Activated CD4-positive, alpha-beta T cell treated with anti-CD3 and anti-CD28 coated beads, Interleukin-2, amount 50 U/mL, for 48 hours (primary cell): ENCODE measurements around the gene IL36B.

ENCODE experiments used
- DNase-seq, 2 experiments: peaks; one replicate each; pipeline ENCODE4 v3.0.0-alpha.2; 2020

Gene IL36B

DNA sequence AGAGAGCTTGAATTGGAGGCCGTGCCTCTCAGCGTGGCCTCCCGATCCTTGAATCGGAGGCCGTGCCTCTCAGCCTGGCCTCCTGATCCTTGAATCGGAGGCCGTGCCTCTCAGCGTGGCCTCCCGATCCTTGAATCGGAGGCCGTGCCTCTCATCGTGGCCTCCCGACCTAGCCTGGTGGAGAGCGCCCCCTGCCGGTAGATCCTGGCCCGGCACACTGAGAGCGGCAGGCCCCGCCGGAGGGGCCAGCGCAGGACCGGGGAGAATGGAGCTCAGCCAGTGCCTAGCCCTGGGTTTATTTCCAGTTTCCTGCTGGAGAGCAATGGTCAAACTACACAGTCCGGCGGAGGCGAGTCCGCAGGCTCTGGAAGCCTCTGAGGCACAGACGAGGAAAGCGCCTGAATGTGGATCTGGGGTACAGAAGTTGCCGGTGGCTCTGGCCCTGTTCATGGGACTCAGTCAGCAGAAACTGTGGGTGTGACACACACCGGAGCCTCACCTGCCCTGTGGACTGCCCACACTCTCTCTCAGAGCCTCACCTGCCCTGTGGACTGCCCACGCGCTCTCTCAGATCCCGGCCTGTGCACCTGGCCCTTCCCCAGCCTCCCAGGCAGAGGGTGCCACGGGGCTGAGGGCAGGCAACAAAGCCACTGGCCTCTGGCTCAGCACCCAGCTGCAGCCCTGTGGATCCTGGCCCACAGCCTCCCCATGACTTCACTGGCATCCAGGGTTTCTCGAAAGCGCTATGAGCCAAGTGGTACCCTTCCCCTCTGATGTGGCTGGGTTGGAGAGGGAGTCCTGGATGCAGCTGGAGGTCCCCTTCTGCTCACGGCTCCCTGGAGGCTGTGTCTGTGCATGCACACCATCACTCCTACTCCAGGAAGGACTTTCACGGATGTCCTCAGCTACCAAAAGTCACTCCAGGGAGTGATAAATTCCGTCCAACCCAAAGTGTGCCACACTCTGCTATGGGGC lies 1.5 kb downstream of the IL36B start:
- no peak for DNase-seq

DNA sequence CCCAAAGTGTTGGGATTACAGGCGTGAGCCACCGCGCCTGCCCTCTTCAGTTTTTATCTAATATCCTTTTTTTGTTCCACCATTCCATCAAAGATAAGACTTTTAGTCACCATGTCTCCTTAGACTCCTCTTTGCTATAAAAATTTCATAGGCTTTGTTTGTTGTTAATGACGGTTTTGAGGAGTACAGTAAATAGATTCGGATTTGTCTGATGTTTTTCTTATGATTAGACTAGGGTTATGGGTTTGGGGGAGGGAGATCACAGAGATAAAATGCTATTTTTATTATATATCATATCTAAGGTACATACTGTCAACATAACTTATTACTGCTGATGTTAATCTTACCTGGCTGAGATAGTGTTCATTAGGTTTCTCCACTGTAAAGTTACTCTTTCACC lies 6.2 kb downstream of the IL36B start:
- DNase-seq, result no peak

DNA sequence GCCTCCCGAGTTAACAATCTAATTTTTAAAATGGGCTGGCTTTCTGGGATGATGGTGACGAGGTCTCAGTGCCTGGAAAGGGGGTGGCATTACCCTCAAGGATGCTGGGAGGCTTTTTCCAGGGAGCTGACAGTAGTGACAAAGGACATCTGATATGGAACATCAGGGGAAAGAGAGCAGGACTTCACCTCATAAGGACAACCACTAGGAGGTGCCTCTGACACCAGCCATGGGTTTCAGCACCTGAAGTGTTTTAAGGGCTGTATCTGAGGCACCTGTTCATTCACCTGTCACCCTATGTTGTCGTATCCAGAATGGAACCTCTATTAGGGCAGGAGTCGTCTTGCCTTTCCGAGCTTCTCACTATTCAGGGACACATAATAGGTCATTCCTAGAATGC lies 10.8 kb downstream of the IL36B start:
- DNase-seq, result no peak

DNA sequence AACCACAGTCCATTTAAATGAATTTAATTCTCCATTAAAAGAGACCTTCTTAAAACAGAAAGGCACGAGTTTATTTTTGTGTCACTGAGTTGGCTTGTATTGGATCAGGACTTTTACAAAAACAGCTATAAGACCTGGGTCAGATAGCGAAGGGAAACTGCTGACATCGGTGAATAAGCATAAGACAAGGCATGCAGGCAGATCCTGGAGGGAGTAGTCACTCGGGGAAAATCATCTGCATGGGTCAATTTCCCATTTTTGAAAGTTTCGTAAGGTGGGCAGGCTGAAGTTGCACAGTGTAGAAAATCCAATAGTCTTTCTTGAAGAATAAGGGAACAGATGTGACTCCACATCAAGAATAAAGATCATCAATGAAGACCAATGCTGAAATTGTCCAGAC lies 12.9 kb downstream of the IL36B start:
- no peak for DNase-seq

DNA sequence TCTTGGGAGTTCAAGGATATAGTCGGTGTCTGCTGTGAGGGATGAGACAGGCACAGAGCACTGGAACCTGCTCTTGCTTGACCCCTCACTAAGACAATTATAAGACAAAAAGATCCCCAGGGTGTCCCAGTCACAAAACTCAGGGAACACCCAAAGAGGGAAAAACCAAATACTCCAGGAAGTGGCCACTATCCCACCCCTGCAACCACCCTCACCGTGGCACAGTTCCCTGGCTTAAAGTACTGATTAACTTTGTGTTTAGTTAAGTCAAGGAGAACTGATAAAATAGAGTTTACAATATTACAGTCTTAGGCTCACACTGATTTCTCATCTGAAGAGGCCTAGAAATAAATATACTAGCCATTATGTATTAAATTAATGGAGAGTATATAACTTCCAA lies 13.5 kb downstream of the IL36B start:
- DNase-seq, result no peak

DNA sequence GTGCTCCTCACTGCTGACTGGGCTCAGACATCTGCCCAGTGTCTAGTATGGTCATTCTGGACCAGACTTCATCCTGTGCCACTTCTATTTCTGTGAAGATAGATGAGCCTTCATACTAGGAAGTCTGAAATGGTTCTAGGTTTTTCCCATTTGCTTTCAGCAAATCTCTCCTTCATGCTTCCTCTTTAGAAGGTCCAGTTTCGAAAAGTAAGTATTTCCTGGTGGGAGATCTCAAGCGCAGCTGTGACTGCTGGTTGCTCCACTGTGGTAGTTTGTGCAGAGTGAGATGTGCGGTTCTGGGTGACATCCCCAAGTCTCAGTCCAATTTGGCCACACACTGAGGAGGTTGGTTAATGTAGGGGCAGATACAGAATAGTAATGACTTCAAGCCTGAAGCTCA lies 14.4 kb downstream of the IL36B start:
- DNase-seq, result no peak

DNA sequence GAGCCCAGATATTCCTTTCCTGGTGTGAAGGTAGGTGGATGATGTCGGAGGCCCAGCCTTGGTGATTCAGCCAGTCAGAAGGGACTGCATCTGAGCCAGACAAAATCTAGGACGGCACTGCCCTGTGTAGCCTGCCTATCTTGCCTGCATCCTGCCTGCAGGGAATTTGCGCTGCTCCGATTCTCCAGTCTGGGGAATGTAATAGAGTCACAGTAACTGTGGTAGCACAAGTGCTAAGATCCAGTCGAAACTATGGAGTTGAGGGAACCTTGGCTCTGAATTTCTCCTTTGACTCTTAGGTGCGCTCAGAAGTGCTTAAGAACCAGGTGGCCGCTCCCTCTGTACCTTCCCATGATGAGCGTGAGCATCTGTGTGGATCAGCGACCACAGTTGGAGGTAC lies 15.9 kb downstream of the IL36B start:
- DNase-seq, result no peak

DNA sequence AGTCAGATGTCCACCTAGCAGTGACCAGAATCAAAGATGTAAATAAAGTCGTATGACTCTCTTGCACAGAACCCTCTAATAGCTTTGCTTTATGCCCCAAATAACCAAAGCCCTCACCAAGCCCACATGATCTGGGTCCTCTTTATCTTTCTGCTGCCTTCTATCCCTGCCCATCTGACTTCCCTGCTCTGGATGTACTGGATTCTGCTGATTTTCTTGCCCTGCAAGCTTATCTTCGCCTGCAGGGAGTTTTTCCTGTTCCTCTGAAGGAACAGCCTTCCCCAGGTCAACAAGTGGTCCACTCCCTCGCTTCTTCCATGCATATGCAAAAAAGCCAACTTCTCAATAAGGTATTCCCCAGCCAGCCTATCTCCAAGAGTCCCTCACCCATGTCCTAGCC lies 18.7 kb downstream of the IL36B start:
- no peak for DNase-seq

DNA sequence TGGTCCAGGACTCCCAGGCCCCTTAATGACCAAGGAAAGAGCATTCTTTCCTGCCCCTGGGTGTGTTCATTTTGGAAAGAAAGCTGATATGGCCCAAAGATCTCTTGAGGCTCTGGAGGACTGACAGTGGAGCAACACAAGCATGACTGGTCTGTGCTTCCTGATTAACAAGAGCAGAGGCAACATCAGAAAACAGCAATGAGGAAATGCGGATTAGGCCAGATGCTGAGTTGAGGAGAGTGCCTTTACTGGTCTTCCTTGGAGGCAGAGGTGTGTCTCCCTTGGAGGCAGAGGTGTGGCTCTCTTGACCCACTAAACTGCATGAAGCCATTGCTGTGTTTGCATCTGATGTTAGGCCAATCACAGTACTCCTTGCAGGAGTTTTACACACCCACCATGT lies 19.9 kb downstream of the IL36B start:
- DNase-seq, result no peak

DNA sequence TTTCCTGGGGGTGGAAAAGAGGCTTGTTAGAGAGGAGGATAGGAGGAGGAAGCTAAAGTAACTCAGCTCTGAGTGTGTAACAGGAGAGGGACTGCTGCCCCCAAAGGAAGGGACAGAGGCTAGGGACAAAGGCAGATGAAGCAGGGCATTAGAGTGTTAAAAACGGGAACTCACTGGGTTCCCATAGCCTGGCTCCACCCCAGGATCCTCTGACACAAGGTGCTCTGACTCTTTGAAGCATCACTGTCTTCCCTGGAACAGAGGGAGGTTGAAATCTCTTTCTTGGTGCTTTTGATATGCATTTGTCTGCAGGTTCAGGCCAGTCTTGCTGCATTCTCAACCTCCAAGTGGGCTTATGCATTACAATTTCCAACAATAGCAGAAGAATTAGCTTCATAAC lies 24.6 kb downstream of the IL36B start:
- DNase-seq, result no peak

DNA sequence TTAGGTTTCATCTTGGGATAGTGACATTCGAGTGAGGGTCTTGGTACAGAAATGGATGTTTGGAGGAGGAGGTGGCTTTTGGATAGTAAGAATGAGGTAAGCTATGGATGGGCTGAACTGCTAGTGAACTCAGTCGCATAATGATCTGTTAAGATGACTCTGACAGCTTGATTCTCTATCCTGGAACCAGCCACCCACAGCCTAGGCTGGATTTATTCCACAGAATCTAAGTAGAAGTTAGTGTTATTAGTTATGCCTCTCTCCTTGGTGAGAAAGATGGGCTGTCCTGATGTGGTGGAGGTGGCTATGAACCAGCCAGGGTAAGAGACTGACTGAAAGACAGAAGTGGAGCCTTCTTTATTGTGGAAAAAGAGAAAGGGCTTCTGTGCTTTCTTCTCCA lies 25.0 kb downstream of the IL36B start:
- no peak for DNase-seq

DNA sequence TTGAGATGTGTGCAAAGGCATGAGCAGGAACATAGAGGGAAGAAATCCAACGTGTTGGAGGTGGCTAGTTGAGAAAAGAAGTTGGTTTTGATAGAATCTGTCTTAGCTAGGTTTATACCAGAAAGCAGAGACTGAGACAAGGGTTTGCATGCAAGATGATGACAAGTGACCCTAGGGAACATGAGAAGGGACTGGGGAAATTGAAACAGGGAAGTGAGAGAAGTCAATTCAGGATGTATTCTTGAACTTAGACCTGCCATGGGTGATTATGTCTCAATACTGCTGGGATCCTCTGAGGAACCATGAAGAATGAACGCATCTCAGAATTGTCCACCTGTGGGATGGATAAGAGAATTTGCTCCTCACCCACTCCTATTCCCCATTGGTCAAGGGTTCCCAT lies 26.9 kb downstream of the IL36B start:
- DNase-seq, result no peak

DNA sequence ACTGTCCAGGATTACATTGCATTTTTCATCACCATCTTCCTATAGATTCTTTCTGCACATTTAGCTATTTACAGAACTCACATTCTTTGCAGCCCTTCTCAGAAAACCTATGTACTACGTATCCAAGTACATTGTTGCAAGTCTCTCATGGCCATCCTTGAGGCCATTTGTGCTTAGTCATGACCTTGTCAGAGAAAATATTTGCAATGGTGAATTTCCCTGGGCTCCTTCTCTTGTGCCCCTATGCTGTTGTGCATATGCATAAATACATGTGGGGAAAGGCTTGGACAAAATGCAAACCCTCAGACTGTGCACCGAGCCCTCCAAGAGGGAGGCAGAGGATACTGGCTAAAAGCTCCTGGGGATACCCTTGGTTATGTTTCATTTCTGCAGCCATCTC lies 27.9 kb downstream of the IL36B start:
- no peak for DNase-seq

DNA sequence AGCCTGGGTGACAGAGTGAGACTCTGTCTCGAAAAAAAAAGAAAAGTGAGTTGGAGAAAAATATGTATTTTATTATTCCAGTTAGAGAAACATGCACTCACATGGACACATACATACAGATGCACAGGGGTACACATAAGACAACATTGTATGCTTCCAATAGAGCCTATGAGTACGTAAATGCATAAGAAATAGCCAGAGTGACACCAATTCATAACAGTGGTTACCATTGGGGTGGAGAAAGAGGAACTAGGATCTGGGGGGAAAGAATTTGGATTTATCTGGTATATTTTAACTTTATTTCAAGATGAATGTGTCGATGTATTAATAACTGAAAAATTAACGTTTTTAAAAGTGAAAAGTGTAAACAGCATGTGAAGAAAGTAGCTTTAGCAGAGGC lies 31.4 kb downstream of the IL36B start:
- no peak for DNase-seq

DNA sequence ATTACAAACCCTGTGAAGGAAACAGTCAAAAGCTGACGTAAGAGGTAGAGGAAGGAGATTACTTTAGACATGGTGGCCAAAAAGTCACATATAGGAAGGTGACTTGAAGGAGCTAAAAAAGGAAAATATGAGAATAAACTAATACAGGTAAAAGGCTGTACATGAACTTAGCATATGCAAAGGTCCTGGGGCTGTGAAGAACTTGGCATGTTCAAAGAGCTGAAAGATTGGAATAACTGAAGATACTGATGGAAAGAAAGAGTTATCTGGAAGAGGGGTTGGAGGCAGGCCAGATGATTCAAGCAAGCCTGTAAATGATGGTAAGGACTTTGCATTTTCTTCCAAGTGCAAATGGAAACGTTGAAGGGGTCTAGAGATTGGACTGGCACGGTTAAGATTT lies 34.2 kb downstream of the IL36B start:
- DNase-seq, result no peak

DNA sequence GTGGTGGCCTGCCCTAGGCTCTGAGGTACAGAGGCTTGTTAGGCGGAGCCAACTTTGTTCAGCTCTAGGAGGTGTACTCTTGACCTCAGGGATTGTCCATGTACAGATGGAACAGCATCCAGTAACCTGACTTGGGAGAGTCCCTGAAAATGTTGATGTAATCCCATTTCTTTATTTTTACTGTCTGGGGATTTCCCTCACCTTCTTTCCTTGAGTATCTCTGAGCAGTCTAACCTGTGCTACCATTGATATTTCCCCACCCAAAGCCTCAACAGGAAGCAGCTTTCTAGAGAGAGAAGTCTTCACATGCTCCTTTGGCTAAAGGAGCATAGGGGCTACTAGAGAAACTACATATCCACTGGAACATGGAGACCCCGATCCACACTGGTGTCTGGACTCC lies 37.0 kb downstream of the IL36B start:
- DNase-seq, result no peak

DNA sequence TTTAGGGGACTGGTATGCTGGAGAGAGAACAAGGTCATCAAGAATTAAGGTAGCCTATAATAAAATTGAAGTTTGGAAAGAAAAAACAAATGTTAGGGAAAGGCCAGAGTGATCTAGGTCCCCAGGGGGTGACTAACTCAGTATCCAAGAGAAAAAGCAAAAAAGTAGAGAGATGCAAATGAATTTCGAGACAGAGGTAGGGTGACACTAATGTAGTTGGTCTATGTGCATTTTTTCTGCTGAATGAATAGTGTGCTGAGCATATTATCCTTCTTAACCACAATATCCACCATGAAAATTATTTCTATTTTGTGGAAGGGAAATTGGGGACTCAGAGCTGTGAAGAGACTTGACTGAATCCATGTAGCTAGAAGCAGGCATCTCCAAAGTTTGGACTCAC lies 37.6 kb downstream of the IL36B start:
- DNase-seq, result no peak

DNA sequence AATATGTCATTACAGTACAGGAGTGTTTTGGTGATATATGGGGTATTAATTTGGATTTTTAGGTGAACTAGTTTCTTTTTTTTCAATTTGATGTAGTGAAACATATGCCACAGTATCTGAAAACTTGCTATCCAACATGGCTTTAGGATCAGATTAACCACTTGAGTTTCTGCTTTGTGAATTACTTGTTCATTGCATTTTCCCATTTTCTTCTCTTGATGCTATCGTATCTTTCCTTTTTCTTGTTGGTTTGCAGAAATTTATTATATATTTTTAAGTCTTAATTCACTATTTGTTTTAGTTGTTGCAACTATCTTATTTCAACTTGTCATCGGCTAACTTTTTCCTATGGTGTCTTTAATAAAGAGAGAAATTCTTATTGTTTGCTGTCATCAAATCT lies 38.6 kb downstream of the IL36B start:
- no peak for DNase-seq

DNA sequence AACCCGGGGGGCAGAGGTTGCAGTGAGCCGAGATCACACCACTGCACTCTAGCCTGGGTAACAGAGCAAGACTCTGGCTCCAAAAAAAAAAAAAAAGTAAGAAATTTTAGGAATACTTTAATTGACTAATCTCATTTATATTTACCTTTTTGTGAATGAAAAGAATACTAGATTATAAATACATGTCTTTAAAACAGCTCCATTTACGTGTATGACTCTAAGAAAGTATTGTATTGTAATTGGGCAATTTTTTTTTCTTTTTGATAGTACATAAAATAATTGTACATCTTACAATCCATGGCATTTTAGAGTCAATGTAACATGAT lies 39.4 kb downstream of the IL36B start:
- DNase-seq, result no peak

DNA sequence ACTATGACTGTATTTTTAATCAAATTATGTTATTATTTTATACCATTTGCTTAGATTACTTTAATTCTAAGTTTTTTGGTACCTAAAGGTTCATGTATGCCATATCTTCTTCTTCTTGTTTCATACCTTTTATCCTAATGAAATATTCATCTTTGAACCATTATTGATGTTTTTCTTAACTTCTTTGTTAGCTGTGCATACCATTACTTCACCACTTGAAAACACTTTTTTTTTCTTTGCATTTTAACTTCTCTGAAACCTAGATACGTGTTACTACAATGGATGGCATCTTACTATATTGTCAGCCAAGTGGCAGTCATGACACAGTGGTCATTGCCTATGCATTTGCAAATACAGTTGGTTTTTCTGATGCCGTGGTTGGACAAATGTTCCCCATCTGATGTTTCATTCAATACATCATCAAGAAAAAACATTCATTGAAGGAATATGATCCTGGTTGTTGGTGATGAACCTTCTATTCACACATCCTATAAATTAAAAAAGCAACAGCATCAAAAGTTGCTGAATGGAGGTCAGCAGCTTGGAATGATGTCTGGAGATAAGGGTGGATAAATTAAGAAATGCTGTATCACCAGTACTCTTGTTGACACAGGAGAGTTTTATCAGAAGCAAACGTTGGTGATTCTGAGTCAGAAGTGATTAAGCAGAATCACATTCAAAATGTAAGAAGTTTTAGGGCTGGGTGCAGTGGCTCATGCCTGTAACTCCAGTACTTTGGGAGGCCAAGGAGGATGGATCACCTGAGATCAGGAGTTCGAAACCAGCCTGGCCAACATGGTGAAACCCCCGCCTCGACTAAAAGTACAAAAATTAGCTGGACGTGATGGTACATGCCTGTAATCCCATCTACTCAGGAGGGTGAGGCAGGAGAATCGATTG lies 40.0 kb downstream of the IL36B start:
- no peak for DNase-seq

DNA sequence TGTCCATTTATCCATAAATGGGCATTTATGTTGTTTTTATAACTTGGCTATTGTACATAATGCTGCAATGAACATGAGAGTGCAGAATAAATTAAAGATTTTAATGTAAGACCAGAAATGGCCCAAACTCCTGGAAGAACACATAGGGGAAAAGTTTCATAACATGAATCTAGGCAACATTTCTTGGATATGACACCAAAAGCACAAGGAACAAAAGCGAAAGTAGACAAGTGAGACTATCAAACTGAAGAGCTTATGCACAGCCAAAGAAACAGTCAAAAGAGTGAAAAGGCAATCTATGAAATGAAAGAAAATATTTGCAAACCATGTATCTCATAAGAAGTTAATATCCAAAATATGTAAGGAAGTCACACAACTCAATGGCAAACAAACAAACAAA lies 41.6 kb downstream of the IL36B start:
- no peak for DNase-seq

DNA sequence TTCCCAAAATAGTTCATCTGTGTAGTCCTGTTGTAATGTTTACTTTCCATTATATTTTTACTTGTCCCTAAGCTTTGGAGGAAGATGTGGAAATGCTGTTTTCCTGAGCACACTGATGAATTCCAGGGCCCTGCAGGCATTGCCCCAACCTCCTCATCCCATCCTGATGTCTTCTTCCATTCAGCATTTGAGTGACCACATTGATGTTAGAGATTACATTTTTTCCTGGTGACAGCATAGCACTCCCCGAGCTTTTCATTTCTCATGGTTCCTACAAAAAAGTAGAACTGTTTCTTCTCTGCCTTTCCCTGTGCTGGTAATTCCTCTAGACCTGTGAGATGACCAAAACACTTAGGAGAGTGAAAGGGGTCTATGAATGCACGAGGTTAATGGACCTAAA lies 42.6 kb downstream of the IL36B start:
- DNase-seq, result no peak

DNA sequence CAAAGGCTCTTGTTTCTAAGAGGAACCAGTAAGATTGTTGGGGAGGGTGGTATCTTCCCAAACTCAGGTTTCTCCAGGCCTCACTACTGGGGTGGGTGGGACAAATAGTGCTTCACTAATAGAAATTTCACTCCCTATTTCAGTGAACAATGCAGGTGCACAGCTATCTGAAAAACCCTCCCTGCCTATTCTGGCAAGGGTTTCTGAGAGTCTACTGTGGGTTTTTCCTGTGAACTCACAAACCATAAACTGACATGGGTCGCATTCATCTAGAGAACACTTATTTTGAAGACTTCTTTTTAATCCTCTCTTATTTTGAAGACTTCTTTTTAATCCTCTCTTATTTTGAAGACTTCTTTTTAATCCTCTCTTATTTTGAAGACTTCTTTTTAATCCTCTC lies 43.0 kb downstream of the IL36B start:
- no peak for DNase-seq

DNA sequence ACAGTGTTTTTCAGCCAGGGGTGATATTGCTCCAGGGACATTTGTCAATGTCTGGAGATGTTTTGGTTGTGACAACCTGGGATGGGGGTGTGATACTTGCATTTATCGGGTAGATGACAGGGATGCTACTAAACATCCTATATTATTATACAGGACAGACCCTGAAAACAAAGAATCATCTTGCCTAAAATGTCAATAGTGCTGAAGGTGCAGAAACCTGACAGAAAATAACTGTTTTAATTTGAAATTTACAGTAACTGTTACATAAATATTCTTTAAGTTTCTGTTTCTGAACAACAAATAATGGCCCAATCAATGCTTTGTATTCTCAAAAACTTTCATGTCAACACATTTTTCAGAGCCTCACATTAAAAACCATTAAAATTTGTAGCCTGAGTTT lies 45.4 kb downstream of the IL36B start:
- no peak for DNase-seq
